PFSK-1 (cell line): ENCODE results near the gene ZNF134.
A peak's percentile ranks its signal among the peaks of the same experiment; 100 is the strongest.

Experiments used
- FOXP2 ChIP-seq: optimal IDR thresholded peaks from 2 replicates; pipeline ENCODE3; 2011; ENCODE audit warnings: borderline replicate concordance, control low read depth, inconsistent platforms; ENCODE audit not compliant: insufficient read depth; ENCODE audit errors: extremely low read length, extremely low read depth
- POLR2AphosphoS5 ChIP-seq: IDR thresholded peaks from 2 replicates; pipeline ENCODE4 v1.6.1; 2012; ENCODE audit warnings: low read depth, mild to moderate bottlenecking, control low read depth, low read length, moderate library complexity
- REST ChIP-seq, 2 experiments: IDR thresholded peaks; 2 replicates each; pipeline versions ENCODE4 v1.6.1 to v1.8.0; 2011 to 2012; ENCODE audit warnings: low read depth in 2 of 2, low read length in 2 of 2, control low read depth in 1 of 2, inconsistent platforms in 1 of 2, mild to moderate bottlenecking in 1 of 2, moderate library complexity in 1 of 2; ENCODE audit not compliant: insufficient read depth in 1 of 2
- SIN3A ChIP-seq: IDR thresholded peaks from 2 replicates; pipeline ENCODE4 v1.6.1; 2012; ENCODE audit warnings: mild to moderate bottlenecking, low read length, moderate library complexity, borderline replicate concordance; ENCODE audit not compliant: insufficient read depth
- TAF1 ChIP-seq: IDR thresholded peaks from 2 replicates; pipeline ENCODE4 v1.6.1; 2012; ENCODE audit warnings: low read length, control low read depth, borderline replicate concordance; ENCODE audit not compliant: insufficient read depth

Gene ZNF134

GRCh38 chr19:57620673-57621348 is 6.8 kb downstream of the ZNF134 start:
- no peak for TF ChIP-seq TAF1
- TF ChIP-seq POLR2AphosphoS5, result no peak
- no peak for TF ChIP-seq SIN3A
- TF ChIP-seq FOXP2, result no peak
- no peak for TF ChIP-seq REST (IDR thresholded peaks at IDR 0.05; ENCODE audit: insufficient read depth in 1 of 2, low read depth in 2 of 2, low read length in 2 of 2)

- TF ChIP-seq FOXP2, result no peak
- TF ChIP-seq SIN3A, result no peak
- TF ChIP-seq TAF1, result no peak
- TF ChIP-seq POLR2AphosphoS5, result no peak
- no peak for TF ChIP-seq REST (IDR thresholded peaks at IDR 0.05; ENCODE audit: insufficient read depth in 1 of 2, low read depth in 2 of 2, low read length in 2 of 2)
These were observed 9.0 kb downstream of the ZNF134 start for GRCh38 chr19:57623091-57623490.

GRCh38 chr19:57632987-57633831 is 19.2 kb downstream of the ZNF134 start, which contains the start of gene ZNF211:
TSS of gene ZNF211 (plus strand) at chr19:57633168. CDS start at chr19:57633347, 179 bp downstream.
- peak; percentile 69; the same call in 1 of the 2 replicates for TF ChIP-seq SIN3A
- 0 out of 2 replicates have a peak, but pooled peaks have one; percentile 44 for TF ChIP-seq TAF1
- TF ChIP-seq POLR2AphosphoS5, result peak; percentile 69; the same call in 1 of the 2 replicates
- TF ChIP-seq REST (IDR thresholded peaks at IDR 0.05; ENCODE audit: insufficient read depth in 1 of 2, low read depth in 2 of 2, low read length in 2 of 2), result no peak
- TF ChIP-seq FOXP2, result no peak

- TF ChIP-seq FOXP2, result no peak
- TF ChIP-seq TAF1, result no peak
- no peak for TF ChIP-seq POLR2AphosphoS5
- TF ChIP-seq REST (IDR thresholded peaks at IDR 0.05; ENCODE audit: insufficient read depth in 1 of 2, low read depth in 2 of 2, low read length in 2 of 2), result no peak
- no peak for TF ChIP-seq SIN3A
These were observed 19.7 kb downstream of the ZNF134 start for GRCh38 chr19:57633832-57634131.
